H4 (cell line): Measurements from ENCODE around the gene SH3GL1. TPM values are rescaled to one million over a fixed set of nuclear protein-coding genes. Genes with fewer than 3 reads are reported as not detected.
"Not testable (repeated sequence)": the region's sequence is repeated elsewhere in the genome, so short reads cannot be mapped to it uniquely, and the experiment has no call there.

Experiments
- DNase-seq: peaks from one replicate; pipeline ENCODE4 v3.0.0-alpha.2; 2015; ENCODE audit warnings: low spot score
- total RNA-seq: library from RNA; depleted of rRNA; stranded (reverse); fragments of >200 nt; shearing (Covaris generic); gene quantifications from 2 replicates; pipeline ENCODE4 v1.2.3, GENCODE V29; 2014

The SH3GL1 gene
- total RNA-seq, 1 experiment from 2014 or later, result 34.1 TPM

- DNase-seq, result no peak
These were observed 36.6 kb downstream of the SH3GL1 start for GRCh38 chr19:4363571-4364304.

GRCh38 chr19:4362831-4363545 lies 37.4 kb downstream of the SH3GL1 start:
- DNase-seq, result no peak

GRCh38 chr19:4362101-4362828 lies 38.1 kb downstream of the SH3GL1 start:
- no peak for DNase-seq

- DNase-seq, result no peak
These were observed 38.9 kb downstream of the SH3GL1 start for GRCh38 chr19:4361152-4362046.

- DNase-seq, result no peak
These were observed 39.7 kb downstream of the SH3GL1 start for GRCh38 chr19:4360641-4361151.

GRCh38 chr19:4360081-4360569 lies 40.2 kb downstream of the SH3GL1 start:
- DNase-seq, result no peak

GRCh38 chr19:4359627-4360000 lies 40.7 kb downstream of the SH3GL1 start:
- DNase-seq, result no peak

- DNase-seq, result no peak
These were observed 41.4 kb downstream of the SH3GL1 start for GRCh38 chr19:4358709-4359626.

GRCh38 chr19:4357921-4358326 lies 42.4 kb downstream of the SH3GL1 start:
- no peak for DNase-seq

- DNase-seq, result no peak
These were observed 43.1 kb downstream of the SH3GL1 start for GRCh38 chr19:4357095-4357797.

- DNase-seq, result no peak
These were observed 45.5 kb downstream of the SH3GL1 start for GRCh38 chr19:4354897-4355296.

GRCh38 chr19:4354282-4354681 lies 46.1 kb downstream of the SH3GL1 start:
- DNase-seq, result no peak

- DNase-seq, result peak; percentile 47
These were observed 47.6 kb downstream of the SH3GL1 start for GRCh38 chr19:4352701-4353121.

GRCh38 chr19:4350726-4351125 lies 49.6 kb downstream of the SH3GL1 start:
- no peak for DNase-seq

GRCh38 chr19:4350111-4350510 lies 50.2 kb downstream of the SH3GL1 start:
- no peak for DNase-seq

- not testable (repeated sequence) for DNase-seq
These were observed 51.1 kb downstream of the SH3GL1 start for GRCh38 chr19:4349225-4349624.

GRCh38 chr19:4347521-4347920 lies 52.8 kb downstream of the SH3GL1 start:
- DNase-seq, result no peak

- no peak for DNase-seq
These were observed 54.3 kb downstream of the SH3GL1 start for GRCh38 chr19:4346020-4346383.

GRCh38 chr19:4345342-4346019 lies 54.9 kb downstream of the SH3GL1 start:
- peak; percentile 2 for DNase-seq
